T-cell (primary cell): ENCODE results near the gene DCBLD2. TPM values are rescaled to one million over a fixed set of nuclear protein-coding genes. Genes with fewer than 3 reads are reported as not detected.

Experiments
- ATAC-seq, 4 experiments: fragments of 200-7000 bp in 3 of 4; fragments of 150-1000 bp in 1 of 4; cut with Tn5 transposase; replicated peaks in 1 of 4; 1 replicate in 3 of 4; 2 replicates in 1 of 4; pipeline ENCODE4 v1.10.0; 2021; ENCODE audit warnings: moderate library complexity in 3 of 4, mild to moderate bottlenecking in 2 of 4, moderate number of reproducible peaks in 1 of 4
- CTCF ChIA-PET, 2 donors: fragments of 300-600 bp; sonication (Branson Sonifier 250); formaldehyde crosslinking; loops; one replicate each; lab custom pipeline; 2022; ENCODE audit warnings: antibody characterized with exemption in 2 of 2; lab: Charles Lee
- POLR2A ChIA-PET, 2 donors: fragments of 300-600 bp; sonication (Branson Sonifier 250); formaldehyde crosslinking; loops; one replicate each; lab custom pipeline; 2022; ENCODE audit warnings: antibody characterized with exemption in 2 of 2; lab: Charles Lee
- DNase-seq, 35 experiments: peaks; one replicate each; pipeline versions ENCODE4 v3.0.0 to v3.0.0-alpha.2; 2013 to 2023
- H3K27ac ChIP-seq: one replicate; pipeline ENCODE4 v1.5.1; 2013; ENCODE audit warnings: low read length
- H3K27me3 ChIP-seq, 2 experiments: replicated peaks in 1 of 2; 1 replicate in 1 of 2; 2 replicates in 1 of 2; pipeline versions ENCODE4 v1.6.1 to v1.7.0; 2013; ENCODE audit warnings: low read length in 1 of 2, mixed read lengths in 1 of 2; ENCODE audit not compliant: control insufficient read depth in 2 of 2, insufficient read depth in 2 of 2; ENCODE audit errors: extremely low read depth in 1 of 2
- H3K36me3 ChIP-seq, 2 donors: 1 replicate in 1 of 2; 2 replicates in 1 of 2; pipeline versions ENCODE4 v1.6.1 to v1.7.0; 2013; ENCODE audit warnings: low read length in 1 of 2; ENCODE audit not compliant: control insufficient read depth in 2 of 2, insufficient read depth in 1 of 2; ENCODE audit errors: extremely low read depth in 1 of 2
- H3K4me1 ChIP-seq, 2 experiments: 1 replicate in 1 of 2; 2 replicates in 1 of 2; pipeline versions ENCODE4 v1.6.1 to v1.7.0; 2013; ENCODE audit warnings: low read length in 2 of 2, mixed read lengths in 1 of 2; ENCODE audit not compliant: insufficient read depth in 2 of 2, control insufficient read depth in 1 of 2; ENCODE audit errors: extremely low read depth in 1 of 2
- H3K4me3 ChIP-seq, 2 donors: 1 replicate in 1 of 2; 2 replicates in 1 of 2; pipeline versions ENCODE4 v1.5.1 to v1.7.0; 2013; ENCODE audit warnings: mild to moderate bottlenecking in 2 of 2, low read length in 1 of 2, moderate library complexity in 1 of 2; ENCODE audit not compliant: control insufficient read depth in 1 of 2; ENCODE audit errors: extremely low read depth in 1 of 2
- H3K9me3 ChIP-seq: 2 replicates; pipeline ENCODE4 v1.7.0; 2013
- H3K27ac Mint-ChIP-seq, 2 donors: one replicate each; pipeline ENCODE4 v1.8.0; 2020 to 2021; ENCODE audit warnings: mild to moderate bottlenecking in 2 of 2, mixed read lengths in 2 of 2
- H3K27me3 Mint-ChIP-seq, 2 donors: one replicate each; pipeline ENCODE4 v1.8.0; 2021 to 2022; ENCODE audit warnings: mixed read lengths in 2 of 2
- H3K36me3 Mint-ChIP-seq: one replicate; pipeline ENCODE4 v1.8.0; 2021; ENCODE audit warnings: mixed read lengths
- H3K4me1 Mint-ChIP-seq, 3 donors: one replicate each; pipeline ENCODE4 v1.8.0; 2020 to 2022; ENCODE audit warnings: mixed read lengths in 3 of 3, mild to moderate bottlenecking in 1 of 3
- H3K4me3 Mint-ChIP-seq, 3 donors: one replicate each; pipeline ENCODE4 v1.8.0; 2020 to 2022; ENCODE audit warnings: mild to moderate bottlenecking in 3 of 3, mixed read lengths in 3 of 3, moderate library complexity in 3 of 3
- H3K9me3 Mint-ChIP-seq, 3 donors: one replicate each; pipeline ENCODE4 v1.8.0; 2020 to 2022; ENCODE audit warnings: mixed read lengths in 3 of 3
- WGBS: methylation state at CpG from one replicate; pipeline ENCODE4 v1.1.5; 2013; ENCODE audit warnings: missing lambda C conversion rate; ENCODE audit not compliant: insufficient coverage; 5-methylcytosine and 5-hydroxymethylcytosine counted together
- total RNA-seq, 35 experiments: library from RNA in 6 of 35; stranded (reverse) in 6 of 35; fragments of 120-200 nt in 1 of 35; gene quantifications; one replicate each; pipeline versions ENCODE4 v1.2.1 to v1.2.4 and lab custom pipeline; 2013 to 2026

The DCBLD2 gene
- total RNA-seq, 5 donors from 2014 or later (not counting 1 experiment from before 2014, with no cell fraction given), result 2.3 to 3.0 (median 2.8) TPM

DNA sequence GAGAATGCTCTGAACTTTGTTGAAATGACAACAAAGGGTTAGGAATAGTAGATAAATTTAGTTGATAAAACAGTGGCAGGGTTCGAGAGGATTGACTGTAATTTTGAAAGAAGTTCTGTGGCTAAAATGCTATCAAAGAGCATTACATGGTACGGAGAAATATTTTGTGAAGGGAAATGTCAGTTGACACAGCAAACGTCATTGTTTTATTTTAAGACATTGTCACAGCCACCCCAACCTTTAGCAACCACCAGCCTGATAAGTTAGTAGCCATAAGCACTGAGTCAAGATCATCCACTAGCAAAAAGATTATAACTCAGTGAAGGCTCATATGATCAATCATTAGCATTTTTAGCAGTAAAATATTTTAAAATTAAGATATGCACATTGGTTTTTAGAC, 147.0 kb downstream of the DCBLD2 start:
- Mint-ChIP-seq H3K27me3 (peaks cover 5 to 9% of the 10 kb centered on the region in 2 donors), H3K36me3 (no peaks in the 10 kb centered on the region), H3K4me3 (no peak overlapping the region), H3K27ac (no peak overlapping the region), H3K9me3 (no peaks in the 10 kb centered on the region), H3K4me1 (no peaks in the 10 kb centered on the region)
- peaks cover 0 to 2% of the 10 kb centered on the region in 2 donors for H3K36me3 ChIP-seq
- H3K4me1 ChIP-seq, result no peaks in the 10 kb centered on the region
- DNase-seq (no peak), ATAC-seq (no peak)
- H3K27ac ChIP-seq, result no peak overlapping the region
- WGBS, result 17% methylated on average over 1 of the region's 3 CpGs
- H3K9me3 ChIP-seq, result no peaks in the 10 kb centered on the region
- no peak overlapping the region for H3K4me3 ChIP-seq
- CTCF ChIA-PET, result no interaction called here
- H3K27me3 ChIP-seq, result no peaks in the 10 kb centered on the region
- POLR2A ChIA-PET, result no interaction called here

DNA sequence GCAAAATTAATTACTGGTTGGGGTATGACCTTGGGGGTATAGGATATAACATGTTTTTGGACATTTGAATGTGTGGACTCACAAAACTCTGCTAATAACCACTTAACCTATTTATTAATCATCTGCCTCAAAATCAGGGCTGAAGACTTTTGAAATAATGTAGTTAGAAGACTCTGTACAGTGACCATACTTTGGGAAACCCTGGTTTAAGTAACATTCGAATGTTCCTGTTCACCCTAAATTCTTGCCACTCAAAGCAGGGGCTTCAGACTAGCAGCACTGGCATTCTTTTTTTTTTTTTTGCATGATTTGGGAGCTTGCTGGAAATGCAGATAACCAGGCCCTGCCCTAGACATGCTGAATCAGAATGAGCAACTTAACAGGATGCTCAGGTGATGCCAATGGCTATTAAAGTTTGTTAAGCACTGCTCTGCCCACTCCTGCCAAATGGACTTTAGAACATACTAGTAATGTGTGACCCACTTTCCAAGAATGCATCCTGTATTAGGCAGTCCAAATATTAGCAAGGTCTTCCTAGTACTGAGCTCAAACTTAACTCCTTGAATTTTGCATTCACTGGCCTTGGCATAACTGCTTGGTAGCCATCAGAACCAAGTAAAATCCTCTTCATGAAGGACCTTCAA, 151.1 kb downstream of the DCBLD2 start:
- Mint-ChIP-seq H3K27ac (no peak overlapping the region), H3K4me1 (no peaks in the 10 kb centered on the region), H3K4me3 (no peak overlapping the region), H3K36me3 (no peaks in the 10 kb centered on the region), H3K27me3 (peaks cover 18% of the 10 kb centered on the region in 2 donors), H3K9me3 (no peaks in the 10 kb centered on the region)
- peaks cover 0 to 2% of the 10 kb centered on the region in 2 donors for H3K36me3 ChIP-seq
- H3K27me3 ChIP-seq, result no peaks in the 10 kb centered on the region
- H3K4me1 ChIP-seq, result no peaks in the 10 kb centered on the region
- WGBS, result 80% methylated on average over 1 of the region's 1 CpG
- H3K9me3 ChIP-seq, result no peaks in the 10 kb centered on the region
- DNase-seq, result no peak
- POLR2A ChIA-PET, result interaction anchor here (0.5 to 0.6 kb wide), 2 partner anchors 71 to 572 kb away, joined by 3 read pairs; no protein-coding TSS in a partner anchor
- no peak overlapping the region for H3K27ac ChIP-seq
- no peak overlapping the region for H3K4me3 ChIP-seq
- ATAC-seq, result no peak
- CTCF ChIA-PET, result interaction anchor here in 1 of 2 donors (0.5 kb wide), 1 partner anchor 34 kb away, joined by 3 read pairs; no protein-coding TSS in a partner anchor

DNA sequence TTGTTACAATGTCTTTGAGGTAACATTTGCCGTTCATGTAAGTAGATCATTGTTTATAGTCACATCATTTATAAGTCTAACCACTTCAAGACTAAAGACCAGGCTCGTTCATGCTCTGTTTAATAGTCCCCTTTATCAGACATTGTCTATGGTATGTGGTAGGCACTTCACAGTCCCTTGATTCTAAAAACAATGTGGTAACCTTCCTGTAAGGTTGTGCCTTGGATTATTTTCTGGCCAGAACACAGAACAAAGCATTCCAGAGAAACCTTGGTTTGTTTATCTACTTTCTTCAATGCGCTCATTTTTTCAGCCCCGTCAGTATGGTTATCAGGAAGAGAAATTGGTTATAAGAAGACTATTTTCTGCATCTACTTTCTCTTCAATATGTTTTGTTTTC, 154.6 kb downstream of the DCBLD2 start:
- ChIA-PET CTCF (no interaction called here), POLR2A (no interaction called here)
- ATAC-seq (no peak), DNase-seq (no peak)
- Mint-ChIP-seq H3K9me3 (no peaks in the 10 kb centered on the region), H3K27ac (no peak overlapping the region), H3K4me3 (no peak overlapping the region), H3K27me3 (peaks cover 16 to 18% of the 10 kb centered on the region in 2 donors), H3K4me1 (no peaks in the 10 kb centered on the region), H3K36me3 (no peaks in the 10 kb centered on the region)
- Histone ChIP-seq H3K36me3 (peaks cover 0 to 2% of the 10 kb centered on the region in 2 donors), H3K27ac (no peak overlapping the region), H3K9me3 (no peaks in the 10 kb centered on the region), H3K27me3 (peaks cover 0 to 4% of the 10 kb centered on the region in 2 experiments), H3K4me3 (no peak overlapping the region), H3K4me1 (no peaks in the 10 kb centered on the region)
- WGBS, result no CpG with 5 or more reads among the region's 4 CpGs

DNA sequence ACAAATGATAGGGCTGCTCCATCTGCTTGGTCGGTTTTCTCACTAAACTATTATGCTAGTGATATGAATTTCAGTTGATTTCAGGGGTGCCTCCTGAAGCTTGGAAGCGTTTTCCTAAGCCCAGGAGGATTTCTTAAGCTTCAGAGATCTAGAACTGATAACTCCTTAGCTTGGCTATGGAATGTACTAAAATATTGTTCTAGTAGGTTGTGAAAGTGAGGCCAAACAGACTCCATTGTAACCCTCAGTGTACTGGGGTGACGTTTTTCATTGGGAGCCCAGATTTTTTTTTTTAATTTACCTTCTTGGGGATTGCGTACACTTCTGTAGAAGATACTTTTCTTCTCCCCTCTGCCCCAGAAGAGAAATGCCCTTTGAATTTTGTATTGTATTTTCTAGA, 155.4 kb downstream of the DCBLD2 start:
- Mint-ChIP-seq H3K36me3 (no peaks in the 10 kb centered on the region), H3K9me3 (no peaks in the 10 kb centered on the region), H3K27me3 (peaks cover 16 to 18% of the 10 kb centered on the region in 2 donors), H3K27ac (no peak overlapping the region), H3K4me1 (no peaks in the 10 kb centered on the region), H3K4me3 (no peak overlapping the region)
- peaks cover 0 to 2% of the 10 kb centered on the region in 2 donors for H3K36me3 ChIP-seq
- no peak overlapping the region for H3K27ac ChIP-seq
- H3K9me3 ChIP-seq, result no peaks in the 10 kb centered on the region
- peaks cover 0 to 4% of the 10 kb centered on the region in 2 experiments for H3K27me3 ChIP-seq
- ChIA-PET CTCF (no interaction called here), POLR2A (no interaction called here)
- DNase-seq (no peak), ATAC-seq (no peak)
- WGBS, result 62% methylated on average over 2 of the region's 4 CpGs
- no peaks in the 10 kb centered on the region for H3K4me1 ChIP-seq
- no peak overlapping the region for H3K4me3 ChIP-seq

Other genes starting within 250 kb of the DCBLD2 start
- 1 to 10 TPM in 1 of 5 donors, under 1 TPM in 2, not detected in 2; 0.55 to 1.0 (median 0.55) TPM for gene ST3GAL6, start 138.4 kb downstream of the DCBLD2 start, total RNA-seq